H9 (cell line): Measurements from ENCODE around the gene TMEM31. TPM values are rescaled to one million over a fixed set of nuclear protein-coding genes. Genes with fewer than 3 reads are reported as not detected.

Experiments used
- DNase-seq: peaks from one replicate; pipeline ENCODE4 v3.0.0-alpha.2; 2017
- H2AFZ ChIP-seq: one replicate; pipeline ENCODE4 v1.6.1; 2013; ENCODE audit warnings: mild to moderate bottlenecking, low read length, control low read depth, moderate library complexity
- H2AK5ac ChIP-seq: 2 replicates; pipeline ENCODE4 v1.6.1; 2013; ENCODE audit warnings: low read length, control low read depth, mixed read lengths; ENCODE audit not compliant: insufficient read length
- H2BK120ac ChIP-seq: one replicate; pipeline ENCODE4 v1.6.1; 2013; ENCODE audit warnings: low read depth, mild to moderate bottlenecking, low read length, control low read depth, inconsistent platforms; ENCODE audit not compliant: poor library complexity, severe bottlenecking
- H2BK12ac ChIP-seq: 2 replicates; pipeline ENCODE4 v1.6.1; 2013; ENCODE audit warnings: low read length, control low read depth, mixed read lengths, low read depth; ENCODE audit not compliant: insufficient read length
- H2BK15ac ChIP-seq: 2 replicates; pipeline ENCODE4 v1.6.1; 2013; ENCODE audit warnings: low read depth, low read length, control low read depth
- H2BK20ac ChIP-seq: one replicate; pipeline ENCODE4 v1.6.1; 2013; ENCODE audit warnings: low read depth, mild to moderate bottlenecking, low read length, control low read depth, inconsistent platforms; ENCODE audit not compliant: poor library complexity, severe bottlenecking
- H2BK5ac ChIP-seq: 2 replicates; pipeline ENCODE4 v1.6.1; 2013; ENCODE audit warnings: low read length, control low read depth, mixed read lengths; ENCODE audit not compliant: insufficient read length
- H3K14ac ChIP-seq: 2 replicates; pipeline ENCODE4 v1.6.1; 2013; ENCODE audit warnings: low read length, control low read depth; ENCODE audit not compliant: insufficient read depth
- H3K18ac ChIP-seq: 2 replicates; pipeline ENCODE4 v1.6.1; 2013; ENCODE audit warnings: low read depth, mild to moderate bottlenecking, mixed read lengths, low read length, control low read depth; ENCODE audit not compliant: insufficient read length
- H3K23ac ChIP-seq: 2 replicates; pipeline ENCODE4 v1.6.1; 2013; ENCODE audit warnings: low read length, control low read depth, mixed read lengths, low read depth; ENCODE audit not compliant: insufficient read length
- H3K23me2 ChIP-seq: 2 replicates; pipeline ENCODE4 v1.6.1; 2013; ENCODE audit warnings: low read depth, mild to moderate bottlenecking, mixed read lengths, low read length, control low read depth; ENCODE audit not compliant: insufficient read length, poor library complexity, severe bottlenecking
- H3K27ac ChIP-seq: 2 replicates; pipeline ENCODE4 v1.5.1; 2013; ENCODE audit warnings: low read length, control low read depth, mixed read lengths, low read depth; ENCODE audit not compliant: insufficient read length
- H3K27me3 ChIP-seq: 2 replicates; pipeline ENCODE4 v1.6.1; 2013; ENCODE audit warnings: low read length, control low read depth, inconsistent platforms; ENCODE audit not compliant: insufficient read depth
- H3K4ac ChIP-seq: 2 replicates; pipeline ENCODE4 v1.6.1; 2013; ENCODE audit warnings: low read depth, mild to moderate bottlenecking, control low read depth, inconsistent platforms, low read length, moderate library complexity
- H3K4me1 ChIP-seq: 2 replicates; pipeline ENCODE4 v1.6.1; 2013; ENCODE audit warnings: low read length, control low read depth, inconsistent platforms; ENCODE audit not compliant: insufficient read depth
- H3K4me2 ChIP-seq: 2 replicates; pipeline ENCODE4 v1.6.1; 2013; ENCODE audit warnings: low read length, control low read depth, mixed read lengths; ENCODE audit not compliant: insufficient read length, insufficient read depth
- H3K56ac ChIP-seq: 2 replicates; pipeline ENCODE4 v1.6.1; 2013; ENCODE audit warnings: low read depth, mild to moderate bottlenecking, mixed read lengths, low read length, control low read depth; ENCODE audit not compliant: insufficient read length
- H3K79me1 ChIP-seq: 2 replicates; pipeline ENCODE4 v1.6.1; 2013; ENCODE audit warnings: low read depth, mild to moderate bottlenecking, moderate library complexity, low read length, control low read depth, inconsistent platforms; ENCODE audit not compliant: insufficient read depth, poor library complexity, severe bottlenecking
- H3K79me2 ChIP-seq: 2 replicates; pipeline ENCODE4 v1.6.1; 2013; ENCODE audit warnings: low read length, control low read depth, inconsistent platforms; ENCODE audit not compliant: insufficient read depth
- H3K9ac ChIP-seq: 2 replicates; pipeline ENCODE4 v1.6.1; 2013; ENCODE audit warnings: low read length, control low read depth, mixed read lengths; ENCODE audit not compliant: insufficient read length; ENCODE audit errors: extremely low read depth
- H3K9me3 ChIP-seq: one replicate; pipeline ENCODE4 v1.6.1; 2013; ENCODE audit warnings: low read depth, low read length, inconsistent platforms; ENCODE audit not compliant: control insufficient read depth
- H3T11ph ChIP-seq: one replicate; pipeline ENCODE4 v1.6.1; 2013; ENCODE audit warnings: mild to moderate bottlenecking, low read length, control low read depth, inconsistent platforms
- H4K20me1 ChIP-seq: one replicate; pipeline ENCODE4 v1.6.1; 2013; ENCODE audit not compliant: control insufficient read depth, insufficient read length, insufficient read depth
- H4K5ac ChIP-seq: 2 replicates; pipeline ENCODE4 v1.6.1; 2013; ENCODE audit warnings: low read depth, mild to moderate bottlenecking, mixed read lengths, low read length, control low read depth; ENCODE audit not compliant: insufficient read length
- H4K8ac ChIP-seq: replicated peaks from 2 replicates; pipeline ENCODE4 v1.6.1; 2013; ENCODE audit warnings: low read length, control low read depth, mixed read lengths, low read depth; ENCODE audit not compliant: insufficient read length
- H4K91ac ChIP-seq: 2 replicates; pipeline ENCODE4 v1.6.1; 2013; ENCODE audit warnings: low read depth, mild to moderate bottlenecking, moderate library complexity, mixed read lengths, low read length, control low read depth; ENCODE audit not compliant: insufficient read length
- H3K27ac Mint-ChIP-seq, 3 experiments: 2 replicates in 2 of 3; 3 replicates in 1 of 3; pipeline ENCODE4 v1.8.0; 2020 to 2021; ENCODE audit warnings: mixed read lengths in 3 of 3, mild to moderate bottlenecking in 1 of 3, moderate library complexity in 1 of 3
- H3K27me3 Mint-ChIP-seq: 2 replicates; pipeline ENCODE4 v1.8.0; 2021; ENCODE audit warnings: low read depth, mild to moderate bottlenecking, moderate library complexity, mixed read lengths
- H3K36me3 Mint-ChIP-seq, 3 experiments: 2 replicates in 2 of 3; 3 replicates in 1 of 3; pipeline ENCODE4 v1.8.0; 2020 to 2021; ENCODE audit warnings: low read depth in 3 of 3, mixed read lengths in 3 of 3; ENCODE audit not compliant: insufficient read depth in 1 of 3
- H3K4me1 Mint-ChIP-seq, 2 experiments: 2 replicates each; pipeline ENCODE4 v1.8.0; 2020; ENCODE audit warnings: mixed read lengths in 2 of 2
- H3K4me3 Mint-ChIP-seq, 2 experiments: 2 replicates in 1 of 2; 3 replicates in 1 of 2; pipeline ENCODE4 v1.8.0; 2020 to 2021; ENCODE audit warnings: mild to moderate bottlenecking in 2 of 2, mixed read lengths in 2 of 2, moderate library complexity in 1 of 2
- H3K9me3 Mint-ChIP-seq, 2 experiments: 2 replicates in 1 of 2; 3 replicates in 1 of 2; pipeline ENCODE4 v1.8.0; 2020; ENCODE audit warnings: mild to moderate bottlenecking in 2 of 2, mixed read lengths in 2 of 2, moderate library complexity in 1 of 2
- CTCF ChIP-seq: fragments of 200-600 bp; sonication (generic); conservative IDR thresholded peaks from 3 replicates; pipeline ENCODE4 v1.8.0; 2021; ENCODE audit warnings: antibody characterized with exemption, mild to moderate bottlenecking
- WGBS: extraction: QIAGEN DNeasy Blood & Tissue Kit; methylation state at CpG from one replicate; pipeline ENCODE4 v1.1.7; 2013; ENCODE audit warnings: missing lambda C conversion rate, low lambda C conversion rate, mixed read lengths; ENCODE audit not compliant: insufficient read length; ENCODE audit errors: extremely low coverage; 5-methylcytosine and 5-hydroxymethylcytosine counted together
- total RNA-seq: library from RNA; stranded (reverse); gene quantifications from 2 replicates; pipeline ENCODE4 v1.2.1, GENCODE V29; 2021

Gene TMEM31
- total RNA-seq, 1 experiment from 2014 or later: 0.55 TPM

DNA sequence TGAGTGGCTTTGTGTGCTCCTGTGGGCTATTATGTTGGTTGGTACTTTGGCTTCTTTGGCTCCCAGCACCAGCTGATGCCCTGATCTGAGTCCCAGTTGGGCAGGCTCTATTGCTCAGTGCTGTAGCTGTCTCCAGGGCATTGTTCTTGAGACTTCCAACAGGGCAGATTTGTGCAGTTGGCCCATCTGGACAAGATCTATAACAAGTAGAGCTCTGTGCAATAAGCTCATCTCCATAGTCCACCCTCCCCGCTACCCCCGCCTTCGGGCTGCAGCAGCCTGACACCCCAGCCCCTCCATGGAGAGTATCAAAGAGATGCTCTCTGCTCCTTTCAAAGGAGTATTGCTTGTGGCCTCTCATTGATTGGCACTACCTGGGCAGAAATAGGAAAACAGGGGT, 5.8 kb upstream of the TMEM31 start:
- H3K27ac ChIP-seq: no peak overlapping the region
- Mint-ChIP-seq H3K27me3 (peaks cover 4% of the 10 kb centered on the region; the same call in 1 of the 2 replicates), H3K36me3 (no peaks in the 10 kb centered on the region), H3K27ac (no peak overlapping the region), H3K4me1 (peaks cover 8 to 9% of the 10 kb centered on the region in 2 experiments), H3K9me3 (peaks cover 0 to 40% of the 10 kb centered on the region in 2 experiments; a peak in 2 of 5 replicates), H3K4me3 (no peak overlapping the region)
- no peak overlapping the region for H3K56ac ChIP-seq
- H4K8ac ChIP-seq: no peak overlapping the region
- H3K4ac ChIP-seq: no peak overlapping the region
- H3K18ac ChIP-seq: no peak overlapping the region
- no peak overlapping the region for H3T11ph ChIP-seq
- H3K27me3 ChIP-seq: no peaks in the 10 kb centered on the region
- H3K79me1 ChIP-seq: no peaks in the 10 kb centered on the region
- H4K5ac ChIP-seq: no peak overlapping the region
- no peaks in the 10 kb centered on the region for H3K9me3 ChIP-seq
- H2BK120ac ChIP-seq: no peak overlapping the region
- no peak overlapping the region for H3K4me2 ChIP-seq
- no peak overlapping the region for H2BK20ac ChIP-seq
- DNase-seq: no peak
- H3K79me2 ChIP-seq: no peaks in the 10 kb centered on the region
- H3K4me1 ChIP-seq: no peaks in the 10 kb centered on the region
- no peak overlapping the region for H3K23ac ChIP-seq
- H2BK12ac ChIP-seq: no peak overlapping the region
- TF ChIP-seq CTCF: no peak
- no peaks in the 10 kb centered on the region for H4K20me1 ChIP-seq
- no peak overlapping the region for H3K9ac ChIP-seq
- no peak overlapping the region for H3K14ac ChIP-seq
- no peak overlapping the region for H2BK15ac ChIP-seq
- no CpG with 5 or more reads among the region's 3 CpGs for WGBS
- H2AFZ ChIP-seq: no peak overlapping the region
- H4K91ac ChIP-seq: no peak overlapping the region
- H3K23me2 ChIP-seq: no peaks in the 10 kb centered on the region
- H2BK5ac ChIP-seq: no peak overlapping the region
- no peak overlapping the region for H2AK5ac ChIP-seq
